GM19043 (cell line): ENCODE results near the gene PLIN3.
"Not testable (repeated sequence)": the region's sequence is repeated elsewhere in the genome, so short reads cannot be mapped to it uniquely, and the experiment has no call there.

Experiments
- ATAC-seq: cut with Tn5 transposase; IDR thresholded peaks from one replicate; pipeline ENCODE4 v1.9.1; 2021; ENCODE audit warnings: low read depth; ENCODE audit not compliant: unreplicated experiment

PLIN3 gene

GRCh38 chr19:4867534-4868285 lies at the start of gene PLIN3:
PLIN3 (minus strand) TSS chr19:4867667; CDS start chr19:4861394, 6,273 bp downstream.
- peak; percentile 58 for ATAC-seq

- no peak for ATAC-seq
Measured at GRCh38 chr19:4916292-4917082, 49.0 kb upstream of the PLIN3 start.

GRCh38 chr19:4914736-4915501 lies 47.5 kb upstream of the PLIN3 start:
- ATAC-seq = no peak

GRCh38 chr19:4913996-4914735 lies 46.7 kb upstream of the PLIN3 start:
- no peak for ATAC-seq

- ATAC-seq = no peak
Measured at GRCh38 chr19:4911786-4912672, 44.6 kb upstream of the PLIN3 start.

- no peak for ATAC-seq
Measured at GRCh38 chr19:4911314-4911713, 43.8 kb upstream of the PLIN3 start.

- ATAC-seq = no peak
Measured at GRCh38 chr19:4910594-4911281, 43.3 kb upstream of the PLIN3 start.

- ATAC-seq = peak; percentile 62
Measured at GRCh38 chr19:4909897-4910593, 42.6 kb upstream of the PLIN3 start.

GRCh38 chr19:4909156-4909896 lies 41.9 kb upstream of the PLIN3 start, which contains the start of gene UHRF1:
UHRF1 (plus strand) TSS chr19:4909501; CDS start chr19:4910886, 1,385 bp downstream.
- no peak for ATAC-seq

GRCh38 chr19:4908781-4909155 lies 41.3 kb upstream of the PLIN3 start:
- no peak for ATAC-seq

- ATAC-seq = no peak
Measured at GRCh38 chr19:4908360-4908759, 40.9 kb upstream of the PLIN3 start.

GRCh38 chr19:4906963-4907362 lies 39.5 kb upstream of the PLIN3 start:
- ATAC-seq = no peak

GRCh38 chr19:4904481-4904880 lies 37.0 kb upstream of the PLIN3 start:
- no peak for ATAC-seq

- ATAC-seq = no peak
Measured at GRCh38 chr19:4902796-4903195, 35.3 kb upstream of the PLIN3 start, which contains the start of gene ARRDC5. ARRDC5 (minus strand) TSS chr19:4902896; CDS start chr19:4902825, 71 bp downstream.

- not testable (repeated sequence) for ATAC-seq
Measured at GRCh38 chr19:4900879-4901278, 33.4 kb upstream of the PLIN3 start.

GRCh38 chr19:4897146-4897545 lies 29.7 kb upstream of the PLIN3 start:
- no peak for ATAC-seq

- ATAC-seq = no peak
Measured at GRCh38 chr19:4896372-4896771, 28.9 kb upstream of the PLIN3 start.
